Ascending aorta (tissue), 2 donors: ENCODE measurements around the gene CAST. TPM values are rescaled to one million over a fixed set of nuclear protein-coding genes. Genes with fewer than 3 reads are reported as not detected.

Experiments
- DNase-seq, 2 donors: peaks; one replicate each; pipeline ENCODE4 v3.0.0-alpha.2; 2019; ENCODE audit warnings: low spot score in 2 of 2
- H3K27ac ChIP-seq, 2 donors: fragments of 200-600 bp; sonication (generic); one replicate each; pipeline ENCODE4 v1.5.1; 2016 to 2017; ENCODE audit warnings: mild to moderate bottlenecking in 1 of 2
- H3K27me3 ChIP-seq: fragments of 200-600 bp; sonication (generic); one replicate; pipeline ENCODE4 v1.5.1; 2017
- H3K36me3 ChIP-seq, 2 donors: fragments of 200-600 bp; sonication (generic); one replicate each; pipeline ENCODE4 v1.5.1; 2016
- H3K4me1 ChIP-seq, 2 donors: fragments of 200-600 bp; sonication (generic); one replicate each; pipeline ENCODE4 v1.5.1; 2016 to 2017; ENCODE audit warnings: mild to moderate bottlenecking in 1 of 2
- H3K4me3 ChIP-seq, 2 donors: fragments of 200-600 bp; sonication (generic); one replicate each; pipeline ENCODE4 v1.5.1; 2016 to 2017; ENCODE audit warnings: mild to moderate bottlenecking in 1 of 2
- H3K9me3 ChIP-seq, 2 donors: fragments of 200-600 bp; sonication (generic); one replicate each; pipeline ENCODE4 v1.5.1; 2016
- intact Hi-C: fragments of 100-400 bp; cut with DNase I; formaldehyde crosslinking; loops from one replicate; pipeline ENCODE4 v1.15.1; 2023
- total RNA-seq: library from RNA; depleted of rRNA; stranded (reverse); fragments of >200 nt; gene quantifications from one replicate; pipeline ENCODE4 v1.1.0, GENCODE V29; 2016
- TF ChIP-seq, protein P1 (sequence below), 3 experiments: fragments of 200-600 bp in 2 of 3; fragments of 450-650 bp in 1 of 3; sonication (generic) in 2 of 3; IDR thresholded peaks; one replicate each; pipeline ENCODE4 v1.5.1; 2016 to 2019; ENCODE audit warnings: antibody characterized with exemption in 3 of 3, mild to moderate bottlenecking in 1 of 3, moderate library complexity in 1 of 3

CAST gene
- total RNA-seq, 1 donor from 2014 or later, result 266 TPM

DNA sequence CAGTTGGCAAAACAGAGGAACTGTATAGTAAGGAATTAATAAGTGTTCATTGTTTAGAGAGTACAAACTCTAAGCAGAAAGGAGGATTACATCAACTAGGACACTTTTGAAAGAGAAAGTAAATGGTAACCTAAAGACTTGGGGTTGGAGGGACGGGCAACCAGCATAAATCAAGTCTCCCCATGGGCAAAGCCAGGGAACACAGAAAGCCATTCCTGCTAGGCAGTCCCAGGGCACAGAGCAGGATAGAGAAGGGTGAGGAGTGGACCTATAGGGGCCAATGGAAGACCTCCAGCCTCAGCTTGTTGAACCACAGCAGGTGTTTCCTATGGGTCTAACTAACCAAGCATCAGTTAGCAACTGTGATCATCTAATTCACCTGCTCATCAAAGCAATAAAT, 154.8 kb downstream of the CAST start:
- TF ChIP-seq, protein P1, sequence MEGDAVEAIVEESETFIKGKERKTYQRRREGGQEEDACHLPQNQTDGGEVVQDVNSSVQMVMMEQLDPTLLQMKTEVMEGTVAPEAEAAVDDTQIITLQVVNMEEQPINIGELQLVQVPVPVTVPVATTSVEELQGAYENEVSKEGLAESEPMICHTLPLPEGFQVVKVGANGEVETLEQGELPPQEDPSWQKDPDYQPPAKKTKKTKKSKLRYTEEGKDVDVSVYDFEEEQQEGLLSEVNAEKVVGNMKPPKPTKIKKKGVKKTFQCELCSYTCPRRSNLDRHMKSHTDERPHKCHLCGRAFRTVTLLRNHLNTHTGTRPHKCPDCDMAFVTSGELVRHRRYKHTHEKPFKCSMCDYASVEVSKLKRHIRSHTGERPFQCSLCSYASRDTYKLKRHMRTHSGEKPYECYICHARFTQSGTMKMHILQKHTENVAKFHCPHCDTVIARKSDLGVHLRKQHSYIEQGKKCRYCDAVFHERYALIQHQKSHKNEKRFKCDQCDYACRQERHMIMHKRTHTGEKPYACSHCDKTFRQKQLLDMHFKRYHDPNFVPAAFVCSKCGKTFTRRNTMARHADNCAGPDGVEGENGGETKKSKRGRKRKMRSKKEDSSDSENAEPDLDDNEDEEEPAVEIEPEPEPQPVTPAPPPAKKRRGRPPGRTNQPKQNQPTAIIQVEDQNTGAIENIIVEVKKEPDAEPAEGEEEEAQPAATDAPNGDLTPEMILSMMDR (IDR thresholded peaks at IDR 0.05), result no peak
- DNase-seq, result no peak
- intact Hi-C loops, result no loop called here
- Histone ChIP-seq H3K27ac (no peak overlapping the region), H3K4me1 (no peaks in the 10 kb centered on the region), H3K9me3 (no peaks in the 10 kb centered on the region), H3K4me3 (no peak overlapping the region), H3K36me3 (no peaks in the 10 kb centered on the region), H3K27me3 (no peaks in the 10 kb centered on the region)

DNA sequence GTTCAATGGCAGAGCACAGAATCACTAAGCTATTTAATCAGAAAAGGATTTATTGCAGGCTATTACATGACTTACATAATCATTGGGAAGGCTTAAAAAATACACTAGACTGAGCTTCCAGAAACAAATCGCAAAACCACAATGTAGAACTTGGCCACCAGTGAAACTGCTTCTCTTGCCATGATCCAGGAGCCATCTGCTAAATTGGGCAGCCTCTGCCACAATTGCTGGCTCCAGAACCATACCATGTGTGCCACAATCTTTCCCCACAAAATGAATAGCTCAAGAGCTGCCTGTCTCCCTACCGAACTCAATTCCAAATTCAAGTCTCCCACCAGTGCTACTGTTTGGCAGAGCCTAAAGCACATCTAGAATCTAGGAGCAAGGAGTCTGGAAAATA, 155.3 kb downstream of the CAST start:
- no peaks in the 10 kb centered on the region for H3K4me1 ChIP-seq
- no peaks in the 10 kb centered on the region for H3K36me3 ChIP-seq
- intact Hi-C loops, result no loop called here
- TF ChIP-seq, protein P1 (IDR thresholded peaks at IDR 0.05), result no peak
- no peak overlapping the region for H3K27ac ChIP-seq
- no peak overlapping the region for H3K4me3 ChIP-seq
- H3K27me3 ChIP-seq, result no peaks in the 10 kb centered on the region
- no peaks in the 10 kb centered on the region for H3K9me3 ChIP-seq
- DNase-seq, result no peak

DNA sequence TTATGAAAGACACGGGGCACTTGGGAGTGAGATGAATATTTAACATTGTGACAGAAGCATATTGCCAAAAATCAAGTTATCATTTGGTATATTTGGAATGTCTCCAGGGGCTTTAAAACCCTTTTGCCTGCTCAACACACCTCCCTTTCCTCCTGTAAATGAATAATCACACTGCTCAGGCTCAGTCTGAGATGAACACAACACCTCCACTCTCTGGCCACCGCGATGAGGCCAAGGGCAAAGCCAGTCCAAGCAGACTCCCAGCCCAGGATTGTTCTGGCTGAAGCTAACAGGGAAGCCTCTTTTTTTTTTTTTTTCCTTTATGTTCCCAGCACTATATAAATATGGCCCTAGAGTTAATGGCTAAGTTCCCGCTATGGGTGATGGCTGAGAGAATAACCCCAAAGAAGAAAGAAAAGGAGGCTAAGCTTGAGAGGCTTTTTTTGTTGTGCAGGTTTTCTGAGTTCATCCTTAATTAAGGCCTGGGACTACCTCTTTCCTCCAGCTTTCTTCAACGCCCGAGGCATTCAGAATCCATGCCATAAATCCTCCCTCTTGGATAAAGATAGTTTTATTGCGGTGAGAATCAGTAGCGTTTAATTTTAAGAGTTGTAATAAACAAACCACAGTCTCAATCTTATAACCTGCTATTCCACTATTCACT, 156.1 kb downstream of the CAST start:
- H3K36me3 ChIP-seq, result no peaks in the 10 kb centered on the region
- intact Hi-C loops, result no loop called here
- no peak overlapping the region for H3K27ac ChIP-seq
- no peaks in the 10 kb centered on the region for H3K9me3 ChIP-seq
- TF ChIP-seq, protein P1 (IDR thresholded peaks at IDR 0.05), result no peak
- DNase-seq, result no peak
- no peak overlapping the region for H3K4me3 ChIP-seq
- no peaks in the 10 kb centered on the region for H3K4me1 ChIP-seq
- H3K27me3 ChIP-seq, result no peaks in the 10 kb centered on the region

DNA sequence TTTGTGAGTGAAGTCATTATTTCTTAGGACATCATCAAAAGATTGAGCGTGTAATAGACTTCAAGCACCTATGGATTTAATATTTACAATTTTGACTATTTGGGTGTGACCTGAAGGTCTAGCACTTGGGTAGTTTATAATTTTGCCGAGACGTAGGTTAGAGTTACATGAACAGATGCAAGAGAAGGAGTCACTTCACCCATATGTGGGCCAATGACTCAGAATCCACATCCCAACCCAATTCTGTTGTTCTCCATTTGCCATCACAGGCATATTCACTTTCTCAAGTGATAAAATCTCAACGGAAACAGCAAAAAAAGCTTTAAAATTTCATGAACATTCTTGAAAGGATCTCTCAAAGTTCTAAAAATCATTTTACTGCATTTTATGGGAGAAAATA, 157.6 kb downstream of the CAST start:
- TF ChIP-seq, protein P1 (IDR thresholded peaks at IDR 0.05), result no peak
- Histone ChIP-seq H3K27ac (no peak overlapping the region), H3K36me3 (no peaks in the 10 kb centered on the region), H3K4me3 (no peak overlapping the region), H3K4me1 (no peaks in the 10 kb centered on the region), H3K27me3 (no peaks in the 10 kb centered on the region), H3K9me3 (no peaks in the 10 kb centered on the region)
- no peak for DNase-seq
- intact Hi-C loops, result no loop called here

DNA sequence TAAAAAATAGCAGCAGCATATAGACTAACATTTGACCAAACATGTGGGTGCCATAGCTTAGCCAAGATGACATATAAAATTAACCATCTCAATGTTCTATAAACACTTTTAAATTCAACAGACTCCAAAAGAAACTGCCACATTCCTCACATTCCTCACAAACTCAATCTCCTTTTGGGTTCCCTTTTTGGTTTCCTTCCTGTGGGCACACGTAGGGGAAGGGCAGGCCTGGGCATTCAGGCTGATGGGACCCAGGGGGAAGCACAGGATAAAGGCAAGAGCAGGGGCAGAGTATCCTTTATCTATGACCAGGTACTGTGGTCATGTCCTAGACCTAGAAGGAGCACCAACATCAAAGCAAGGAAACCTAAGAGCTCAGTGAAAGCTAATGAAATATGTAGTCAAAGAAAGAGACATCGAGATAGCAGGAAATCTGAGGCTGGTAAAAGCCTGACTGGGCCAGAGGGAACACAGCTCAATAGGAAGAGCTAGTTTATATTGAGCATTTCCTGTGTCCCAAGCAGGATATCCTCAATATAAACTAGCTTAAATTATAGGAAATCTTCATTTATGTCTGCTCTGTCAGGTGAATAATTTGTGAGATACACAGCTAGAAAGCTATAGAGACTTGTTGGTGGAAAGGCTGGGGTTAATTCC, 159.2 kb downstream of the CAST start:
- no peaks in the 10 kb centered on the region for H3K36me3 ChIP-seq

More for the DNA sequence above, 159.2 kb downstream of the CAST start:
- no peak overlapping the region for H3K4me3 ChIP-seq
- TF ChIP-seq, protein P1 (IDR thresholded peaks at IDR 0.05), result no peak
- no peak for DNase-seq
- H3K4me1 ChIP-seq, result no peaks in the 10 kb centered on the region
- H3K27me3 ChIP-seq, result no peaks in the 10 kb centered on the region
- no peaks in the 10 kb centered on the region for H3K9me3 ChIP-seq
- intact Hi-C loops, result no loop called here
- no peak overlapping the region for H3K27ac ChIP-seq
